Activated CD8-positive, alpha-beta memory T cell treated with anti-CD3 and anti-CD28 coated beads for 48 hours (primary cell): ENCODE measurements around the gene RPL23.

Experiments used
- DNase-seq, 3 experiments: peaks; one replicate each; pipeline ENCODE4 v3.0.0-alpha.2; 2020; ENCODE audit warnings: low read depth in 2 of 3, low spot score in 2 of 3

Gene RPL23

GRCh38 chr17:38800237-38800760 is 53.2 kb downstream of the RPL23 start:
- DNase-seq = no peak

GRCh38 chr17:38799501-38800236 is 53.9 kb downstream of the RPL23 start, which contains the start of gene PIP4K2B:
Gene PIP4K2B, minus strand, starts transcription at chr17:38799556. Its CDS starts 132 bp downstream, at chr17:38799424.
- peak; percentile 68 to 81 (median 81) for DNase-seq

- peak in 2 of 3 experiments; percentile 7 to 20 for DNase-seq
These were observed 54.7 kb downstream of the RPL23 start for GRCh38 chr17:38798614-38799500.
